PC-3 (cell line): ENCODE measurements around the gene SPOPL. TPM values are rescaled to one million over a fixed set of nuclear protein-coding genes. Genes with fewer than 3 reads are reported as not detected.

Experiments
- ATAC-seq: fragments of 200-7000 bp; cut with Tn5 transposase; 2 replicates; pipeline ENCODE4 v1.9.1; 2020; ENCODE audit warnings: mild to moderate bottlenecking, moderate library complexity
- BruUV-seq: library from RNA; stranded (reverse); fragments of 400-500 nt; replicated peaks from 2 replicates; lab custom pipeline; 2021; lab: Mats Ljungman, UMichigan
- CTCF ChIA-PET: fragments of 300-600 bp; sonication (Branson Sonifier 250); formaldehyde crosslinking; loops from one replicate; lab custom pipeline; 2022; ENCODE audit warnings: antibody characterized with exemption; lab: Charles Lee
- POLR2A ChIA-PET: fragments of 300-600 bp; sonication (Branson Sonifier 250); formaldehyde crosslinking; loops from one replicate; lab custom pipeline; 2022; ENCODE audit warnings: antibody characterized with exemption; ENCODE audit not compliant: unreplicated experiment; lab: Charles Lee
- DNase-seq: peaks from one replicate; pipeline ENCODE4 v3.0.0-alpha.2; 2015
- H2AFZ ChIP-seq: fragments of 300-600 bp; sonication (generic); 2 replicates; pipeline ENCODE4 v1.6.0; 2016; ENCODE audit warnings: antibody characterized with exemption, low read length
- H3F3A ChIP-seq: fragments of 300-600 bp; sonication (generic); one replicate; pipeline ENCODE4 v1.6.0; 2017; ENCODE audit warnings: antibody characterized with exemption, low read length, control low read depth, mild to moderate bottlenecking; ENCODE audit not compliant: unreplicated experiment
- H3K27ac ChIP-seq: fragments of 300-600 bp; sonication (generic); 2 replicates; pipeline ENCODE4 v1.5.1; 2016; ENCODE audit warnings: mild to moderate bottlenecking, low read length
- H3K27me3 ChIP-seq: fragments of 300-600 bp; sonication (generic); 2 replicates; pipeline ENCODE4 v1.6.1; 2016; ENCODE audit warnings: low read length, mixed read lengths
- H3K36me3 ChIP-seq: fragments of 300-600 bp; sonication (generic); 2 replicates; pipeline ENCODE4 v1.6.1; 2016; ENCODE audit warnings: low read depth, mixed run types, low read length, mixed read lengths
- H3K4me1 ChIP-seq: fragments of 300-600 bp; sonication (generic); 2 replicates; pipeline ENCODE4 v1.5.1; 2016; ENCODE audit warnings: low read length; ENCODE audit not compliant: insufficient read depth
- H3K4me2 ChIP-seq: fragments of 300-600 bp; sonication (generic); 2 replicates; pipeline ENCODE4 v1.6.0; 2016; ENCODE audit warnings: low read length
- H3K4me3 ChIP-seq: fragments of 300-600 bp; sonication (generic); 2 replicates; pipeline ENCODE4 v1.5.1; 2016; ENCODE audit warnings: mild to moderate bottlenecking, low read length, mixed read lengths
- H3K79me2 ChIP-seq: fragments of 300-600 bp; sonication (generic); 2 replicates; pipeline ENCODE4 v1.6.1; 2017; ENCODE audit warnings: low read length, mixed read lengths
- H3K9ac ChIP-seq: fragments of 300-600 bp; sonication (generic); 2 replicates; pipeline ENCODE4 v1.6.0; 2016; ENCODE audit warnings: mild to moderate bottlenecking, low read length
- H3K9me2 ChIP-seq: fragments of 300-600 bp; sonication (generic); replicated peaks from 2 replicates; pipeline ENCODE4 v1.6.1; 2016; ENCODE audit warnings: mixed run types, low read length, mixed read lengths
- H3K9me3 ChIP-seq: fragments of 300-600 bp; sonication (generic); 2 replicates; pipeline ENCODE4 v1.6.1; 2016; ENCODE audit warnings: low read length, mixed read lengths
- H4K20me1 ChIP-seq: fragments of 300-600 bp; sonication (generic); 2 replicates; pipeline ENCODE4 v1.6.1; 2016; ENCODE audit warnings: low read length, mixed read lengths
- EZH2 ChIP-seq: fragments of 300-600 bp; sonication (generic); IDR thresholded peaks from one replicate; pipeline ENCODE4 v1.6.1; 2017; ENCODE audit warnings: antibody characterized with exemption, mild to moderate bottlenecking, low read length; ENCODE audit not compliant: unreplicated experiment
- EZH2phosphoT487 ChIP-seq: fragments of 300-600 bp; sonication (generic); IDR thresholded peaks from 2 replicates; pipeline ENCODE4 v1.6.1; 2018; ENCODE audit warnings: mild to moderate bottlenecking, antibody characterized with exemption, low read length, borderline replicate concordance
- intact Hi-C: fragments of 100-400 bp; cut with micrococcal nuclease; formaldehyde crosslinking; loops from 2 replicates; pipeline ENCODE4 v1.9.0; 2023
- total RNA-seq: library from RNA; depleted of rRNA; stranded (reverse); fragments of >200 nt; gene quantifications from 2 replicates; pipeline ENCODE4 v1.2.3, GENCODE V29; 2014
- TF ChIP-seq, protein P1 (sequence below): fragments of 300-600 bp; sonication (generic); conservative IDR thresholded peaks from 2 replicates; pipeline ENCODE4 v1.5.1; 2017; ENCODE audit warnings: antibody characterized with exemption, low read depth, mild to moderate bottlenecking, low read length

The SPOPL gene
- total RNA-seq, 1 experiment from 2014 or later = 10.2 TPM

DNA sequence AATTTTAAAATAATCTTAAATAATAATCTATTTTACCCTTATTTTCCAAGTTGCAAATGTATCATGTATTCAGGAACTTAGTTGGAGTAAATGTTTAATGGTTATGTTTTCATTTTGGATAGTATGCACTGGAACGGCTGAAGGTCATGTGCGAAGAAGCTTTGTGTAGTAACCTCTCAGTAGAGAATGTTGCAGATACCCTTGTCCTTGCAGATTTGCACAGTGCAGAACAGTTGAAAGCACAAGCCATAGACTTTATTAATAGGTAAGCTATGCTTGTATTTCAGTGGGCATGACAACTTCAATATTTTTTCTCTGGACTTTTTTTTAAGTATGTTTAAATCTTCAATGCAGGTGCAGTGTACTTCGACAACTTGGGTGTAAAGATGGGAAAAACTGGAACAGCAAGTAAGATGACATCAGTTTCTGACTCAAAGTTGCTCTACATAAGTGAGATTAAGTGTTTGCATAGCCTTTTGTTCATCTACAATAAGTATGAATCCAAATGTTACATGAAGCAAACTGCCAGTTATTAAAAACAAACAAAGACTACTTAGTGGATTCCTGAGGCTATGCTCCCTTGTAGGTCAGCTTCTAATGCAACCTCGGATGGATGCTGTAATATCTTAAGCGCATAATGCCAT, 63.1 kb downstream of the SPOPL start:
- Histone ChIP-seq H3K4me1 (peaks cover 23% of the 10 kb centered on the region), H3K79me2 (no peaks in the 10 kb centered on the region), H3K9me3 (no peaks in the 10 kb centered on the region), H4K20me1 (no peaks in the 10 kb centered on the region), H3K27me3 (no peaks in the 10 kb centered on the region), H3K9ac (no peak overlapping the region), H3K36me3 (peaks cover 6% of the 10 kb centered on the region; the same call in 1 of the 2 replicates), H3K27ac (peak overlapping the region; percentile 67), H3K4me3 (no peak overlapping the region), H3F3A (no peaks in the 10 kb centered on the region), H3K4me2 (peak overlapping the region; percentile 46), H2AFZ (no peak overlapping the region), H3K9me2 (no peaks in the 10 kb centered on the region)
- TF ChIP-seq EZH2 (no peak), EZH2phosphoT487 (no peak)
- TF ChIP-seq, protein P1, sequence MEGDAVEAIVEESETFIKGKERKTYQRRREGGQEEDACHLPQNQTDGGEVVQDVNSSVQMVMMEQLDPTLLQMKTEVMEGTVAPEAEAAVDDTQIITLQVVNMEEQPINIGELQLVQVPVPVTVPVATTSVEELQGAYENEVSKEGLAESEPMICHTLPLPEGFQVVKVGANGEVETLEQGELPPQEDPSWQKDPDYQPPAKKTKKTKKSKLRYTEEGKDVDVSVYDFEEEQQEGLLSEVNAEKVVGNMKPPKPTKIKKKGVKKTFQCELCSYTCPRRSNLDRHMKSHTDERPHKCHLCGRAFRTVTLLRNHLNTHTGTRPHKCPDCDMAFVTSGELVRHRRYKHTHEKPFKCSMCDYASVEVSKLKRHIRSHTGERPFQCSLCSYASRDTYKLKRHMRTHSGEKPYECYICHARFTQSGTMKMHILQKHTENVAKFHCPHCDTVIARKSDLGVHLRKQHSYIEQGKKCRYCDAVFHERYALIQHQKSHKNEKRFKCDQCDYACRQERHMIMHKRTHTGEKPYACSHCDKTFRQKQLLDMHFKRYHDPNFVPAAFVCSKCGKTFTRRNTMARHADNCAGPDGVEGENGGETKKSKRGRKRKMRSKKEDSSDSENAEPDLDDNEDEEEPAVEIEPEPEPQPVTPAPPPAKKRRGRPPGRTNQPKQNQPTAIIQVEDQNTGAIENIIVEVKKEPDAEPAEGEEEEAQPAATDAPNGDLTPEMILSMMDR = no peak
- peak; percentile 80 for DNase-seq
- intact Hi-C loops = no loop called here
- POLR2A ChIA-PET = no interaction called here
- peak; percentile 89 for ATAC-seq
- BruUV-seq = no TSS peak
- CTCF ChIA-PET = no interaction called here

DNA sequence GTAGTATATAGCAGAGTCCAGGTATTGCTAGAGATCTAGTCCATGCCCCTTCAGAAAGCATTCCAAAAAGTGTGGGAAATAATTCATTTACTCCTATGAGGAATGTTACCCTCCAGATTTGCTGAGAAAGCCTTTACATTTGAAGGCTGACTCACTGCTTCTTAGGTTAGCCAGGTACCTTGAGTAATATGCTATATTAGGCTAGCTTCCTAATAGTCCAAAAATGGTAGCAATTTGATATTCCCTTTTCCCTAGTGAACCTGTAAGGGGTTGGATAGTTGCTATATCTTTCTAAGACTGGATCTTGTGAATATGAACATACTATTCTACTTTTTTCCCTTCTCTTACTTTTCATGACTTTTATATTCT, 63.6 kb downstream of the SPOPL start:
- H3K4me2 ChIP-seq = peak overlapping the region; percentile 46
- no peak overlapping the region for H3K4me3 ChIP-seq
- peaks cover 6% of the 10 kb centered on the region; the same call in 1 of the 2 replicates for H3K36me3 ChIP-seq
- H3K9ac ChIP-seq = no peak overlapping the region
- peak; percentile 65 for DNase-seq
- ChIA-PET CTCF (no interaction called here), POLR2A (no interaction called here)
- TF ChIP-seq, protein P1 = no peak
- TF ChIP-seq EZH2phosphoT487 (no peak), EZH2 (no peak)
- no peaks in the 10 kb centered on the region for H3K27me3 ChIP-seq
- H2AFZ ChIP-seq = no peak overlapping the region
- no peaks in the 10 kb centered on the region for H3K9me2 ChIP-seq
- intact Hi-C loops = no loop called here
- peak; percentile 66 for ATAC-seq
- no TSS peak for BruUV-seq
- no peaks in the 10 kb centered on the region for H3K79me2 ChIP-seq
- H3K4me1 ChIP-seq = peaks cover 23% of the 10 kb centered on the region
- H3K9me3 ChIP-seq = no peaks in the 10 kb centered on the region
- H3K27ac ChIP-seq = peak overlapping the region; percentile 67
- no peaks in the 10 kb centered on the region for H4K20me1 ChIP-seq
- H3F3A ChIP-seq = no peaks in the 10 kb centered on the region

DNA sequence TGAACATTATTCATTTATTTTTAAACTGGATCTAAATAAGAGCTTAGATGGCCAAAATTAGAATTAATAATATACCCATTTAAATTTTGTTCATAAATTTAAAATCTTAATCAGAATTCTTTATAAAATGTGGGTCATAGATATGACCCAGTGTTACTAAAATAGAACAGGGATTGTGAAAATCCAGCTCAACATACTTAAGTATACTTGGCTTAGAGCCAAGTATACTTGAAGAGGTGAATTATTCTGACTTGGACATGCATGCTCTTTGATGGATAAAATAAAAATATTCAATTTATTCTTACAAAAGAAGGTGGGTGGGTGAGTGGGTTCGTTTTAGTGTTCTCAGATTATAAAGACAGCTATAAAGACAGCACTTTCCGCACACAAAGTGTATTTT, 70.7 kb downstream of the SPOPL start:
- BruUV-seq = no TSS peak
- CTCF ChIA-PET = no interaction called here
- no peaks in the 10 kb centered on the region for H3K27me3 ChIP-seq
- intact Hi-C loops = no loop called here
- H4K20me1 ChIP-seq = no peaks in the 10 kb centered on the region
- DNase-seq (no peak), ATAC-seq (no peak)
- H3K79me2 ChIP-seq = no peaks in the 10 kb centered on the region
- H3K9me2 ChIP-seq = no peaks in the 10 kb centered on the region
- no peak overlapping the region for H3K9ac ChIP-seq
- H3K9me3 ChIP-seq = no peaks in the 10 kb centered on the region
- POLR2A ChIA-PET = interaction anchor here (0.6 kb wide), 1 partner anchor 1736 kb away, joined by 5 read pairs; no protein-coding TSS in a partner anchor
- no peak overlapping the region for H3K4me2 ChIP-seq
- H3K36me3 ChIP-seq = peaks cover 3% of the 10 kb centered on the region; the same call in 1 of the 2 replicates
- no peaks in the 10 kb centered on the region for H3F3A ChIP-seq
- no peak for TF ChIP-seq EZH2
- TF ChIP-seq, protein P1 = no peak
- no peak for TF ChIP-seq EZH2phosphoT487
- H3K4me1 ChIP-seq = no peaks in the 10 kb centered on the region
- H3K27ac ChIP-seq = no peak overlapping the region
- no peak overlapping the region for H3K4me3 ChIP-seq
- H2AFZ ChIP-seq = no peak overlapping the region
